ENCODE measurements around the gene ADAMTS3.

DNA sequence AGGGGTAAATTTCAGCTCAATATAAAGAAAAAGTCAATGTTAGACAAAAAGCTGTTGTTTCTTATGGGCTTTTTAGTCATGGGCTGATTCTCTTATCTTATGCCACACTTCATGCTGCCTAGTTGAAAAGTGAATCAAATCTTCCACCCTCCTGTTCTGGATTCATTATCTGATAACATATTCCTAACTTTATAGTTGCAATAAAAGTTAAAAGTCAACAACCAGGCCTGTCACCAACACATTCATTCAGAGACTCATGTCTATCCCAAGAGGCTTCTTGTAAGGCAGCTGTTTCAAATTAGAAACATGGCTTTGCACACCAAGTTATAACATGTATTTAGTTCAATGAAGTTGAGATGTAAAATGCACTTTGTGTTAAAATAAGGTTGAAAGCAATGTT is 243.8 kb downstream of the ADAMTS3 start:
- TF ChIP-seq CTCF (IDR thresholded peaks at IDR 0.05) (no peak), POLR2A (IDR thresholded peaks at IDR 0.05) (no peak)
